Loucy (cell line): ENCODE results near the gene MSX1.

Experiments used
- CTCF ChIP-seq: fragments of 200-600 bp; sonication (generic); conservative IDR thresholded peaks from 2 replicates; pipeline ENCODE4 v1.5.1; 2014; ENCODE audit warnings: mild to moderate bottlenecking, antibody characterized with exemption, low read length
- EZH2phosphoT487 ChIP-seq: fragments of 200-600 bp; IDR thresholded peaks from 2 replicates; pipeline ENCODE4 v1.6.1; 2018; ENCODE audit warnings: antibody characterized with exemption, mild to moderate bottlenecking, moderate library complexity, borderline replicate concordance

- TF ChIP-seq CTCF (no peak), EZH2phosphoT487 (no peak)
These were observed 28.0 kb downstream of the MSX1 start for GRCh38 chr4:4887426-4887825.
